HFF-Myc (cell line): Measurements from ENCODE around the gene BLM.

Experiments used
- DNase-seq: peaks from one replicate; pipeline ENCODE4 v3.0.0-alpha.2; 2011; ENCODE audit warnings: low read depth; ENCODE audit errors: extremely low read depth
- H3K4me3 ChIP-seq: replicated peaks from 2 replicates; pipeline ENCODE4 v1.5.1; 2011; ENCODE audit warnings: low read depth, mild to moderate bottlenecking, control low read depth, low read length
- TF ChIP-seq, protein P1 (sequence below): IDR thresholded peaks from 2 replicates; pipeline ENCODE4 v1.5.1; 2012; ENCODE audit warnings: mild to moderate bottlenecking, low read depth, low read length, control low read depth; ENCODE audit errors: missing control alignments

Gene BLM

DNA sequence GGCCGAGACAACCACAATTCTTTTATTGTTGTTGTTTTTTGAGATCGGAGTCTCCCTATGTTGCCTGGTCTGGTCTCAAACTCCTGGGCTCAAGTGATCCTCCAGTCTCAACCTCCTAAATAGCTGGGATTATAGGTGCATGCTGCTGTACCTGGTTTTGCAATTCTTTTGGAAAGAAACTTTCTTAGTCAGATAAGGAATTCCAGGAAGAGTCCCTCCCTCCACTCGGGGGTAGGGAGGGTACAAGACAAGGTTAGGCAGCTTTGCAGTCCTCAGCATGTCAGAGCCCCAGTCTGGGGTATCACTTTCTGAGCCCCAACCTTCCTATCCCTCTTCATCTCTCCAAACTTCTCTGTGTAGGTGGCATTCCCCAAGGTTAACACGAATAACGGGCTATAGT lies 117.5 kb downstream of the BLM start:
- TF ChIP-seq, protein P1, sequence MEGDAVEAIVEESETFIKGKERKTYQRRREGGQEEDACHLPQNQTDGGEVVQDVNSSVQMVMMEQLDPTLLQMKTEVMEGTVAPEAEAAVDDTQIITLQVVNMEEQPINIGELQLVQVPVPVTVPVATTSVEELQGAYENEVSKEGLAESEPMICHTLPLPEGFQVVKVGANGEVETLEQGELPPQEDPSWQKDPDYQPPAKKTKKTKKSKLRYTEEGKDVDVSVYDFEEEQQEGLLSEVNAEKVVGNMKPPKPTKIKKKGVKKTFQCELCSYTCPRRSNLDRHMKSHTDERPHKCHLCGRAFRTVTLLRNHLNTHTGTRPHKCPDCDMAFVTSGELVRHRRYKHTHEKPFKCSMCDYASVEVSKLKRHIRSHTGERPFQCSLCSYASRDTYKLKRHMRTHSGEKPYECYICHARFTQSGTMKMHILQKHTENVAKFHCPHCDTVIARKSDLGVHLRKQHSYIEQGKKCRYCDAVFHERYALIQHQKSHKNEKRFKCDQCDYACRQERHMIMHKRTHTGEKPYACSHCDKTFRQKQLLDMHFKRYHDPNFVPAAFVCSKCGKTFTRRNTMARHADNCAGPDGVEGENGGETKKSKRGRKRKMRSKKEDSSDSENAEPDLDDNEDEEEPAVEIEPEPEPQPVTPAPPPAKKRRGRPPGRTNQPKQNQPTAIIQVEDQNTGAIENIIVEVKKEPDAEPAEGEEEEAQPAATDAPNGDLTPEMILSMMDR: no peak
- H3K4me3 ChIP-seq: no peak overlapping the region
- DNase-seq: no peak

DNA sequence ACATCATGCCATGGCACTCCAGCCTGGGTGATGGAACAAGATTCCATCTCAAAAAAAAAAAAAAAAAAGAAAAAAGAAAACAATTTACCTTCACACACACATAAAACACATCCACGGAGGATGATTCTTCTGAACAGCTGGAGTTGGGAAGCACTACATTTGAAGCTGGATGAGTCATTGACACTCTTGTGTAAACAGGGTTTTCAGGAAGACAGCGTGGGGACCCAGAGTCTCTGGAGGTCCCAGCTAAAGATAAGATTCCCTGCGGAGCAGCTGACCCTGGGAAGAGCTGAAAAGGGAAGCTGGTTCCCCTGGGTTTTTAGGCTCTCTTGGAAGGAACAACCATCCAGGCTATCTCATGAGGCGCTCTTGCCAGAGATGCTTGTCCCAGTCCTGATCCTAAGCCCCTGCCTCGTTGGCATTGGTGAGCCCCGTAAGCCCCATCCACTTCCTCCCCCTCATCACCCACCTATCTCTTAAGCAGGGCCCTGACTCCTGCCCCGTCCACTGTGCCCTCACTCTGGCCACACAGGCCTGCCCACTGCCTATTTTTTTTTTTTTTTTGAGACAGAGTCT lies 119.2 kb downstream of the BLM start:
- DNase-seq: peak; percentile 17
- TF ChIP-seq, protein P1: no peak

DNA sequence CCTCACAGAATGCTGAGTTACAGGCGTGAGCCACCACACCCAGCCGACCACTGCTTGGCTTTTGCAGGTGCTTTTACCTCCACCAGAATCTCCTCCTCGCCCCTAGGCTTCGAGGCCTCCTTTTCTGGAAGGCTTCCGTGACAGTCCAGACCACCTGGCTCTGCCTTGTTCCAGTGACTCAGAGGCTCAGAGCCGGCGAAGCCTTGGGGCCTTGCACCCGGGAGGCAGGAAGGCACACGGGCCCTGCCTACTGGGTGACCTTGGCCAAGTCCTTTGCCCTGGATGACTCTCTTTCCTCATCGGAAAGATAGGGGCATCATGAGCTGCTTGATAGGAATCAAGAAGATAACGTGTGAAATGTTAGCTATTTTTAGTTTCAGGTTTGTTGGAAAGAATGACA lies 119.9 kb downstream of the BLM start:
- no peak for DNase-seq
- TF ChIP-seq, protein P1: no peak
- H3K4me3 ChIP-seq: no peak overlapping the region

More for the DNA sequence above, 119.2 kb downstream of the BLM start:
- H3K4me3 ChIP-seq: no peak overlapping the region

DNA sequence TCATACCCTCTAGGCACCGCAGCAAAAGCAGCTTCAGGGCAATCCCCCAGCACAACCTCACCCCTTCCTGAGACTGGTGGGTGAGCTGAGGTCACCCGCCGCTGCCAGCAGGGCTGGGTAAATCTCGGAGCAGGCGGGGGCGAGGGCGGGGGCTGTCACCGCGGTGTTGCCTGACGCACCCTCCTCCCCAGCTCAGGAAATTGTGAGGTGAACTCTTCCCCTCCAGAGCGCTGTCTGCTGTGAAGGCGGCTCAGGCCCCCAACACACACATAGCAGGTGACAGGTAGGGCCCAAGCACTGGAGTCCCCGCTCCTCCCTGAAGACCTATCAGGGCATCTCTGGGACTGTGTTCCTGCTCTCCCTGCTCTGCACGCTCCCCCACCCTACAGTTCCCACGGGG lies 121.0 kb downstream of the BLM start:
- DNase-seq: no peak
- TF ChIP-seq, protein P1: no peak
- H3K4me3 ChIP-seq: no peak overlapping the region

DNA sequence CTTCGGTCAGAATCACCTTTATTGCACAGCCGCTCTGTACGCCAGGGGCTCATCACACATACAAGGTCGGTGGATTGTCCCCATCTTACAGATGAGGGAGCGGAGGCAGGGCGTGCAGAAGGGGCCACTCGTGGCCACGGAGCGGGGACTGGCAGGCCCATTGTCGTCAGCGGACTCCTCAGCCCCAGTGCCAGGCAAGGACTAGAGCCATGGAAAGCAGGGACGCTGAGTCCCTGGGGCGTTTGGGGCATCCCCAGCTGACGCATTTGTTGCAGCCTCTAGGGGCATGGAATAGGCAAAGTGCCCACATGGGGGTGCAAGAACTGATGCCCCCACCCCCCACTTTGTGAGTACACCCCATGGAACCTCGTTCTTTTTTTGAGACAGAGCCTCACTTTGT lies 121.4 kb downstream of the BLM start:
- TF ChIP-seq, protein P1: no peak
- DNase-seq: no peak
- H3K4me3 ChIP-seq: no peak overlapping the region

DNA sequence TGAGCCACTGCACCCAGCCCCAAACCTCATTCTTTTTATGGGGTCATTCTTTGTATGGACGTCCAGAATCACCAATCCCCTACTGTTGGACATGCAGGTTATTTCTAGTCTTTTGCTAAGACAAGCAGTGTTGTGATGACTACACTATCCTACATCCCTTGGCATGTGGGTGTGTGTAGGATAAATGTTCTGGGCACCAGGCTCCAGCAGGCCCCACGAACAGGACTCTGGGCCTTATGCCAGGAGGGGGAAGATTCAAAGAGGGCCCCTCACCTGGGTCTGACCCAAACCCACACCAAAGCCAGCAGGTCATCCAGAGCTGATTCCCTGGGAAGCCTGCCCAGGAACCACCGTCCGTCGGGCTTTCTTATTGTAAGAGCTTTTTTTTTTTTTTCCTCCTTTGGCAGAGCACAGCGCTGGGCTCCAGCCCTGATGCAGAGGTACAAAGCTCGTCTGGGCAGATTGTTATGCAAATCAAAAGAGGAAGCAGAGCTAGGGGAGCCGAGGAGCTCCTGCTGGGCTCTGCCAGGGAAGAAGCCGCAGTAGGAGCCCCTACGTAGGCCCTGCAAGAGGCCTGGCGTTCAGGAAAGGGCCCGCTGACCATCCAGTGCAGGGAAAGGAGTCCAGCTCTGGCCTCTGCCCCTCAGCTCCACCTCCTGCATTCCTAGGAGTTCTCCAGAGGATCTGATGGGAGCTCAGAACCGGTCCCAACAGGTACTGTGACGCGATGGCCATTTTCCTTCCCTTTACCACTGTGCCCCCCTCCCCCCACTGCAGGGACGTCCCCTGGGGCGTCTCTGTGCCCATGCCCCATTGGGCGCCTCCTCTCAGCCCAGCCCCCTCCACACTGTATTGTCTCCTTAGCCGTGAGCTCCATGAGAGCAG lies 122.3 kb downstream of the BLM start:
- no peak overlapping the region for H3K4me3 ChIP-seq
- TF ChIP-seq, protein P1: no peak
- DNase-seq: no peak
